SK-N-SH treated with all-trans-retinoic acid at 6 μM for 48 hours (cell line): ENCODE measurements around the gene OR4Q2.

Experiments
- ATAC-seq: fragments of 200-7000 bp; cut with Tn5 transposase; 3 replicates; pipeline ENCODE4 v1.9.1; 2020; ENCODE audit warnings: mild to moderate bottlenecking, moderate library complexity
- BACH2 ChIP-seq: fragments of 250-450 bp; sonication (Bioruptor Pico); IDR thresholded peaks from 2 replicates; pipeline ENCODE4 v1.9.0; 2021; ENCODE audit warnings: mild to moderate bottlenecking, borderline replicate concordance
- CREB5 ChIP-seq: fragments of 250-450 bp; sonication (Bioruptor Pico); IDR thresholded peaks from 2 replicates; pipeline ENCODE4 v1.5.1; 2020; ENCODE audit warnings: low read depth, mild to moderate bottlenecking, moderate library complexity
- OSR1 ChIP-seq: fragments of 250-450 bp; sonication (Bioruptor Pico); IDR thresholded peaks from 2 replicates; pipeline ENCODE4 v1.8.0; 2022; ENCODE audit warnings: moderate library complexity, mild to moderate bottlenecking, inconsistent platforms
- POU6F1 ChIP-seq: fragments of 250-450 bp; sonication (Bioruptor Pico); IDR thresholded peaks from 2 replicates; pipeline ENCODE4 v1.8.0; 2021; ENCODE audit warnings: low read depth, mild to moderate bottlenecking, moderate library complexity, borderline replicate concordance
- PPARA ChIP-seq: fragments of 250-450 bp; sonication (Bioruptor Pico); IDR thresholded peaks from 2 replicates; pipeline ENCODE4 v1.5.0; 2020; ENCODE audit warnings: mild to moderate bottlenecking, borderline replicate concordance
- SNAI2 ChIP-seq: fragments of 250-450 bp; sonication (Bioruptor Pico); IDR thresholded peaks from 2 replicates; pipeline ENCODE4 v1.5.0; 2020; ENCODE audit warnings: mild to moderate bottlenecking, moderate library complexity
- ZC3H10 ChIP-seq: fragments of 250-450 bp; sonication (Bioruptor Pico); IDR thresholded peaks from 2 replicates; pipeline ENCODE4 v1.5.1; 2021; ENCODE audit warnings: mild to moderate bottlenecking, moderate library complexity
- ZNF565 ChIP-seq: fragments of 450-650 bp; formaldehyde crosslinking; conservative IDR thresholded peaks from 2 replicates; pipeline ENCODE4 v1.5.0; 2020; ENCODE audit warnings: low read depth, mild to moderate bottlenecking, moderate library complexity
- ZNF8 ChIP-seq: fragments of 450-650 bp; formaldehyde crosslinking; IDR thresholded peaks from 2 replicates; pipeline ENCODE4 v1.5.0; 2020; ENCODE audit warnings: mild to moderate bottlenecking, moderate library complexity

Gene OR4Q2

GRCh38 chr14:20035938-20036337 lies 34.0 kb downstream of the OR4Q2 start, which contains the start of gene OR4K13 (continued):
- TF ChIP-seq BACH2 (CRISPR knock-in tag) (no peak), ZNF8 (CRISPR knock-in tag) (no peak), OSR1 (CRISPR knock-in tag) (no peak), PPARA (CRISPR knock-in tag) (no peak), SNAI2 (CRISPR knock-in tag) (no peak), ZNF565 (CRISPR knock-in tag) (no peak)

- no peak for TF ChIP-seq POU6F1 (CRISPR knock-in tag)
- no peak for TF ChIP-seq CREB5
- TF ChIP-seq ZC3H10 (CRISPR knock-in tag), result no peak
These were observed 42.3 kb downstream of the OR4Q2 start for GRCh38 chr14:20044243-20044642.

GRCh38 chr14:20048202-20048601 lies 46.2 kb downstream of the OR4Q2 start:
- ATAC-seq, result no peak
- TF ChIP-seq SNAI2 (CRISPR knock-in tag), result no peak

More at GRCh38 chr14:20044243-20044642, 42.3 kb downstream of the OR4Q2 start:
- ATAC-seq, result no peak
